SH-SY5Y (cell line): ENCODE results near the gene OR8G1.

Experiments used
- GATA2 ChIP-seq: IDR thresholded peaks from 2 replicates; pipeline ENCODE4 v1.6.1; 2011; ENCODE audit warnings: mild to moderate bottlenecking, low read depth, low read length
- GATA3 ChIP-seq: IDR thresholded peaks from 2 replicates; pipeline ENCODE4 v1.6.1; 2011; ENCODE audit warnings: low read depth, mild to moderate bottlenecking, low read length, moderate library complexity

Gene OR8G1

GRCh38 chr11:124296016-124296415, 55.1 kb downstream of the OR8G1 start:
- TF ChIP-seq GATA2 (no peak), GATA3 (no peak)

- TF ChIP-seq GATA3 (no peak), GATA2 (no peak)
Observed at GRCh38 chr11:124297921-124298320, 57.0 kb downstream of the OR8G1 start.

DNA sequence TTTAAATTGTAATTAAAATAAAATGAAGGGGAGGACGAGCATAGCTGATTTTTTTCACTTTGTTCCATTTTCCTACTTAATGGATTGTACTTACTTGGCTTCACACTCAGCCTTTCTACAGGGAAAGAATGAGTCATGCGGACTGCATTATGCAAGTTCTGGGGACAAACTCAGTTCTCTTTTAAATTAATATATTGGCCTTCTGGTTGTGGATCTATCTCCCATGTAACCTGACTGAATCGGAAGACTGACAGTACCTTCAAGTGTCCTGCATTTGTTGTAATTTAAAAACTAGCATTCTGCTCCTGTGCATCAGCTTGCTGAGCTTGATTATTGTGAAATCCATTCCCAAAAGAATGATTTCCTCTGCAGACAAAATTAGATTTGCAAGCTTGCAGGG, 60.7 kb downstream of the OR8G1 start:
- TF ChIP-seq GATA3 (no peak), GATA2 (no peak)

GRCh38 chr11:124302347-124303125, 61.6 kb downstream of the OR8G1 start:
- TF ChIP-seq GATA2 (no peak), GATA3 (no peak)
